Measurements from ENCODE around the gene KCNH6. TPM values are rescaled to one million over a fixed set of nuclear protein-coding genes. Genes with fewer than 3 reads are reported as not detected.

The KCNH6 gene
- total RNA-seq, 4 donors from 2014 or later: not detected

- Histone ChIP-seq H3K4me3 (no peak overlapping the region), H3K4me1 (peaks cover 0 to 18% (median 8%) of the 10 kb centered on the region in 3 donors), H3K27ac (no peak overlapping the region), H3K9me3 (no peaks in the 10 kb centered on the region), H3K36me3 (no peaks in the 10 kb centered on the region), H3K27me3 (peaks cover 52% of the 10 kb centered on the region)
- 86 to 91% methylated on average over 5 to 7 of the region's 16 CpGs for WGBS, 2 donors (ENCODE audit: low coverage in 1 of 2)
- no peak for ATAC-seq
- TF ChIP-seq POLR2AphosphoS5 (IDR thresholded peaks at IDR 0.05): no peak
- TF ChIP-seq EP300 (IDR thresholded peaks at IDR 0.05): no peak
- TF ChIP-seq CTCF (IDR thresholded peaks at IDR 0.05): no peak
- TF ChIP-seq POLR2A (IDR thresholded peaks at IDR 0.05): no peak
Measured at GRCh38 chr17:63482509-63482908, 40.6 kb upstream of the KCNH6 start.

GRCh38 chr17:63483038-63483437, 40.1 kb upstream of the KCNH6 start:
- no peak for TF ChIP-seq POLR2AphosphoS5 (IDR thresholded peaks at IDR 0.05)
- ATAC-seq: no peak
- H3K27me3 ChIP-seq: peaks cover 47% of the 10 kb centered on the region
- H3K36me3 ChIP-seq: no peaks in the 10 kb centered on the region
- peaks cover 0 to 13% (median 2%) of the 10 kb centered on the region in 3 donors for H3K4me1 ChIP-seq
- H3K4me3 ChIP-seq: no peak overlapping the region
- no peak overlapping the region for H3K27ac ChIP-seq
- H3K9me3 ChIP-seq: no peaks in the 10 kb centered on the region
- WGBS, 2 donors (ENCODE audit: low coverage in 1 of 2): 50 to 87% methylated on average over 1 to 3 of the region's 10 CpGs

- WGBS, 2 donors (ENCODE audit: low coverage in 1 of 2): 80 to 100% methylated on average over 1 of the region's 16 CpGs
- no peaks in the 10 kb centered on the region for H3K9me3 ChIP-seq
- no peak for ATAC-seq
Measured at GRCh38 chr17:63483655-63484575, 39.2 kb upstream of the KCNH6 start.

GRCh38 chr17:63486317-63487013, 36.7 kb upstream of the KCNH6 start:
- Histone ChIP-seq H3K4me1 (no peaks in the 10 kb centered on the region), H3K27me3 (peaks cover 24% of the 10 kb centered on the region), H3K9me3 (no peaks in the 10 kb centered on the region), H3K36me3 (no peaks in the 10 kb centered on the region), H3K4me3 (no peak overlapping the region), H3K27ac (no peak overlapping the region)
- 69 to 79% methylated on average over 3 to 10 of the region's 12 CpGs for WGBS, 2 donors (ENCODE audit: low coverage in 1 of 2)
- no peak for ATAC-seq
- TF ChIP-seq CTCF (IDR thresholded peaks at IDR 0.05): no peak
- TF ChIP-seq EP300 (IDR thresholded peaks at IDR 0.05): no peak
- TF ChIP-seq POLR2AphosphoS5 (IDR thresholded peaks at IDR 0.05): no peak
- TF ChIP-seq POLR2A (IDR thresholded peaks at IDR 0.05): no peak

More at GRCh38 chr17:63483655-63484575, 39.2 kb upstream of the KCNH6 start:
- no peak overlapping the region for H3K4me3 ChIP-seq
- H3K27ac ChIP-seq: no peak overlapping the region
- no peaks in the 10 kb centered on the region for H3K36me3 ChIP-seq
- H3K27me3 ChIP-seq: peaks cover 38% of the 10 kb centered on the region
- H3K4me1 ChIP-seq: peaks cover 0 to 4% (median 0%) of the 10 kb centered on the region in 3 donors
- TF ChIP-seq CTCF (IDR thresholded peaks at IDR 0.05) (no peak), EP300 (IDR thresholded peaks at IDR 0.05) (no peak), POLR2A (IDR thresholded peaks at IDR 0.05) (no peak)

- Histone ChIP-seq H3K4me3 (no peak overlapping the region), H3K27ac (no peak overlapping the region), H3K9me3 (no peaks in the 10 kb centered on the region), H3K4me1 (no peaks in the 10 kb centered on the region), H3K27me3 (peaks cover 23% of the 10 kb centered on the region), H3K36me3 (no peaks in the 10 kb centered on the region)
- ATAC-seq: no peak
- WGBS, 2 donors (ENCODE audit: low coverage in 1 of 2): 100% methylated on average over 1 of the region's 11 CpGs; no CpG with 5 or more reads in 1 of the 2 donors
- TF ChIP-seq POLR2AphosphoS5 (IDR thresholded peaks at IDR 0.05) (no peak), CTCF (IDR thresholded peaks at IDR 0.05) (no peak), POLR2A (IDR thresholded peaks at IDR 0.05) (no peak), EP300 (IDR thresholded peaks at IDR 0.05) (no peak)
Measured at GRCh38 chr17:63487014-63487339, 36.2 kb upstream of the KCNH6 start.

Measured in gastroesophageal sphincter (tissue), 4 donors.